Breast epithelium (tissue), 4 donors: Measurements from ENCODE around the gene ZHX3. TPM values are rescaled to one million over a fixed set of nuclear protein-coding genes. Genes with fewer than 3 reads are reported as not detected.
A peak's percentile ranks its signal among the peaks of the same experiment; 100 is the strongest.

ENCODE experiments used
- DNase-seq, 2 donors: peaks; one replicate each; pipeline ENCODE4 v3.0.0-alpha.2; 2019; ENCODE audit warnings: low spot score in 2 of 2
- H3K27ac ChIP-seq, 2 donors: fragments of 200-600 bp; sonication (generic) in 1 of 2; one replicate each; pipeline ENCODE4 v1.5.1; 2016 to 2019; ENCODE audit warnings: mild to moderate bottlenecking in 1 of 2
- H3K27me3 ChIP-seq, 2 donors: fragments of 200-600 bp; sonication (generic) in 1 of 2; one replicate each; pipeline versions ENCODE4 v1.5.1 to v1.6.0; 2017 to 2019; ENCODE audit warnings: control low read depth in 1 of 2, mild to moderate bottlenecking in 1 of 2
- H3K36me3 ChIP-seq: fragments of 200-600 bp; one replicate; pipeline ENCODE4 v1.5.1; 2019
- H3K4me1 ChIP-seq, 2 donors: fragments of 200-600 bp; sonication (generic); one replicate each; pipeline ENCODE4 v1.5.1; 2016 to 2019; ENCODE audit warnings: control low read depth in 1 of 2
- H3K4me3 ChIP-seq, 3 donors: fragments of 200-600 bp; sonication (generic); 1 replicate in 2 of 3; 2 replicates in 1 of 3; pipeline ENCODE4 v1.5.1; 2016 to 2019; ENCODE audit warnings: mild to moderate bottlenecking in 3 of 3, moderate library complexity in 2 of 3
- H3K9me3 ChIP-seq, 2 donors: fragments of 200-600 bp; sonication (generic) in 1 of 2; one replicate each; pipeline ENCODE4 v1.5.1; 2016 to 2019; ENCODE audit warnings: control low read depth in 1 of 2
- POLR2A ChIP-seq: fragments of 450-650 bp; IDR thresholded peaks from one replicate; pipeline ENCODE4 v1.6.1; 2016; ENCODE audit warnings: antibody characterized with exemption, mild to moderate bottlenecking, moderate library complexity
- POLR2AphosphoS5 ChIP-seq, 3 donors: sonication (generic); formaldehyde crosslinking; IDR thresholded peaks; one replicate each; pipeline ENCODE4 v1.6.1; 2017; ENCODE audit warnings: antibody characterized with exemption in 3 of 3
- intact Hi-C: fragments of 100-400 bp; cut with DNase I; formaldehyde crosslinking; loops from one replicate; pipeline ENCODE4 v1.15.1; 2023; ENCODE audit warnings: low total_unique reads
- total RNA-seq, 3 donors: library from RNA; depleted of rRNA; stranded (reverse); fragments of >200 nt; gene quantifications; one replicate each; pipeline ENCODE4 v1.1.0, GENCODE V29; 2016
- TF ChIP-seq, protein P1 (sequence below), 3 donors: fragments of 450-650 bp; IDR thresholded peaks; one replicate each; pipeline ENCODE4 v1.5.1; 2016 to 2017; ENCODE audit warnings: antibody characterized with exemption in 3 of 3, mild to moderate bottlenecking in 3 of 3, moderate library complexity in 3 of 3

ZHX3 gene
- total RNA-seq, 3 donors from 2014 or later, result 34.4 to 35.7 (median 34.6) TPM

DNA sequence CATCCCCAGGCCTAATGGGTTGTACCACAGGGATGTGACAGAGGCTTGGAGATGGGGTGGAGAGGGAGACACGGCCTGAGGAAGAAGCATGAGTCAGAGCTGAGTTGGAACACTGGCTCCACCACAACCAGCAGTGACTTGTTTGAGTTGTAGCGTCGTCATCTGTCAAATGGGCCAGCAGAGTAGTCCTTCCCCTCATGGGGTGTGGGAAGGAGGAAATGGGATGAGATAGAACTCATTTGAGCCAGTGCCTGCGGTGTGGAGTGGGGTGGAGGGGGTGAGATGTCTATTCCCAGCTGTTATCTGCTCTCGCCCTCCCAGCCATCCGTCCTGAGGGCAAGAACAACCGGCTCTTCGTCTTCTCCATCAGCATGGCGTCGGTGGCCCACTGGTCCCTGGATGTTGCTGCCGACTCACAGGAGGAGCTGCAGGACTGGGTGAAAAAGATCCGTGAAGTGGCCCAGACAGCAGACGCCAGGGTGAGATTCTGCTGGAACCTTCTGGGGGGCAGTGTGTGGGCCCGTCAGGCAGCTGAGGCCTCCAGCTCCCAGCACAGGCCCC lies 147.7 kb downstream of the ZHX3 start:
- intact Hi-C loops, result loop anchor here (5.0 to 10.0 kb wide), 2 partner anchors 65 to 167 kb away; no protein-coding TSS in a partner anchor
- peaks cover 4 to 6% of the 10 kb centered on the region in 2 donors for H3K4me1 ChIP-seq
- TF ChIP-seq, protein P1, sequence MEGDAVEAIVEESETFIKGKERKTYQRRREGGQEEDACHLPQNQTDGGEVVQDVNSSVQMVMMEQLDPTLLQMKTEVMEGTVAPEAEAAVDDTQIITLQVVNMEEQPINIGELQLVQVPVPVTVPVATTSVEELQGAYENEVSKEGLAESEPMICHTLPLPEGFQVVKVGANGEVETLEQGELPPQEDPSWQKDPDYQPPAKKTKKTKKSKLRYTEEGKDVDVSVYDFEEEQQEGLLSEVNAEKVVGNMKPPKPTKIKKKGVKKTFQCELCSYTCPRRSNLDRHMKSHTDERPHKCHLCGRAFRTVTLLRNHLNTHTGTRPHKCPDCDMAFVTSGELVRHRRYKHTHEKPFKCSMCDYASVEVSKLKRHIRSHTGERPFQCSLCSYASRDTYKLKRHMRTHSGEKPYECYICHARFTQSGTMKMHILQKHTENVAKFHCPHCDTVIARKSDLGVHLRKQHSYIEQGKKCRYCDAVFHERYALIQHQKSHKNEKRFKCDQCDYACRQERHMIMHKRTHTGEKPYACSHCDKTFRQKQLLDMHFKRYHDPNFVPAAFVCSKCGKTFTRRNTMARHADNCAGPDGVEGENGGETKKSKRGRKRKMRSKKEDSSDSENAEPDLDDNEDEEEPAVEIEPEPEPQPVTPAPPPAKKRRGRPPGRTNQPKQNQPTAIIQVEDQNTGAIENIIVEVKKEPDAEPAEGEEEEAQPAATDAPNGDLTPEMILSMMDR (IDR thresholded peaks at IDR 0.05), result no peak
- no peak for TF ChIP-seq POLR2AphosphoS5 (IDR thresholded peaks at IDR 0.05)
- no peak for TF ChIP-seq POLR2A
- no peak overlapping the region for H3K4me3 ChIP-seq
- H3K27ac ChIP-seq, result peak overlapping the region; percentile 11 to 77
- no peaks in the 10 kb centered on the region for H3K27me3 ChIP-seq
- peak in 1 of 2 donors; percentile 36 for DNase-seq
- peaks cover 15% of the 10 kb centered on the region for H3K36me3 ChIP-seq
- H3K9me3 ChIP-seq, result no peaks in the 10 kb centered on the region

DNA sequence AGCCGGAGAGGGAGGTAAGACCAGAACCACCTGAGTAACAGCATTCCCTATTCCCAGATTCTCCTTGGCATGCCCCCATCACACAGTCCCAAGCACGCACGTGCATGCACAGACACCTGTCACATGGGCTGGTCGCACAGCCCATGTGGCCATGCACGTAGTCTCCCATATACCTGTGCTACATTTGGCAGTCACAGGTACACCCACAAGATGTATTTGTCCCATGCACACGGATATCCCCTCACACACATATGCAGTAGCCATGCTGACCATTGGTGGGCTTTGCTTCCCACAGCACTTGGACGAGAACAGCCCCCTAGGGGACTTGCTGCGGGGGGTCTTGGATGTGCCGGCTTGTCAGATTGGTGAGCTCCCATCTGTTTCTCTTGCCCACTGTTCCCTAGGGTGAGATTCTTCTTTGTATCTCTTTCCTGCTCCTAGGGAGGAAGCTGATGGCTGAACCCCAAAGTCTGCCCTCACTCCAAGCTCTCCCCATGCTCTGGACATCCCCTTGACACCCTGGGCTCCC lies 148.3 kb downstream of the ZHX3 start:
- no peak for TF ChIP-seq POLR2AphosphoS5 (IDR thresholded peaks at IDR 0.05)
- TF ChIP-seq POLR2A, result no peak
- TF ChIP-seq, protein P1 (IDR thresholded peaks at IDR 0.05), result no peak
- no peaks in the 10 kb centered on the region for H3K27me3 ChIP-seq
- intact Hi-C loops, result no loop called here
- no peak overlapping the region for H3K4me3 ChIP-seq
- H3K27ac ChIP-seq, result peak overlapping the region in 1 of 2 donors; percentile 77
- peaks cover 22% of the 10 kb centered on the region for H3K36me3 ChIP-seq
- no peaks in the 10 kb centered on the region for H3K9me3 ChIP-seq
- peak in 1 of 2 donors; percentile 17 for DNase-seq
- H3K4me1 ChIP-seq, result peaks cover 0 to 4% of the 10 kb centered on the region in 2 donors

DNA sequence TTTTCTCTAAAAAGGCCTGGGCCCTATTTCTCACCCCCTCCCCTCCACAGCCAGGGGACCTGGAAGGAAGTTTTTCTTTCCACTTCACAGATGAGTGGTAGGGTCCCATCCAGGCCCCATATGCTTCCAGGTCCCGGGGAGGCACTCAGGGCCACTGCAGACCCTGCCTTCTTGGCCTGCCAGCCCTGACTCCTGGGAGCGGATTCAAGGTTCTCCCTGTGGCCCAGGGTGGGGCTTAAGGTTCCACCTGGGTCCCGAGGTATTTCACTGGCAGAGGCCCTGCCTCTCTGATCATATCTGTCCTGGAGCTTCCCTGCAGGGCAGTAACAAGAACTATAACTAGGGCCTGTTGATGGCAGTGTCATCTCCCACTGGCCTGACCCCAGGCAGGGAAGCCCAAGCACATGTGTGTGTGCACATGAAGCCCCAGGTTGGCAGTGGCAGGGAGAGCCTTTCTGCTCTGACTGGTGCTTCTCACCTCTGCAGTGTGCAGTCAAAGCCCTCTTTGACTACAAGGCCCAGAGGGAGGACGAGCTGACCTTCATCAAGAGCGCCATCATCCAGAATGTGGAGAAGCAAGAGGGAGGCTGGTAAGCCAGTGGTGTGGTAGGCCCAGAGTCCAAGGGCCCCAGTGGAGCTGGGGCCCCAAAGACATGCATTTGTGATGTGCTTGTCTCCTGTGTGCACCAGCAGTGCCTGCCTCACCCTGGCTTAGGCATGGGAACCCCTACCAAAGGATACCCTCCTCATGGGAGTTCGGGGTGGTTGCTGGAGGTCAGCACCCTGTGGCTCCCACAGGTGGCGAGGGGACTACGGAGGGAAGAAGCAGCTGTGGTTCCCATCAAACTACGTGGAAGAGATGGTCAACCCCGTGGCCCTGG lies 149.0 kb downstream of the ZHX3 start:
- intact Hi-C loops, result no loop called here
- Histone ChIP-seq H3K27me3 (no peaks in the 10 kb centered on the region), H3K27ac (peak overlapping the region in 1 of 2 donors; percentile 48), H3K4me3 (no peak overlapping the region), H3K36me3 (peaks cover 24% of the 10 kb centered on the region), H3K4me1 (peaks cover 0 to 4% of the 10 kb centered on the region in 2 donors), H3K9me3 (no peaks in the 10 kb centered on the region)
- DNase-seq, result peak in 1 of 2 donors; percentile 37
- TF ChIP-seq, protein P1 (IDR thresholded peaks at IDR 0.05), result no peak
- TF ChIP-seq POLR2AphosphoS5 (IDR thresholded peaks at IDR 0.05), result no peak
- no peak for TF ChIP-seq POLR2A

DNA sequence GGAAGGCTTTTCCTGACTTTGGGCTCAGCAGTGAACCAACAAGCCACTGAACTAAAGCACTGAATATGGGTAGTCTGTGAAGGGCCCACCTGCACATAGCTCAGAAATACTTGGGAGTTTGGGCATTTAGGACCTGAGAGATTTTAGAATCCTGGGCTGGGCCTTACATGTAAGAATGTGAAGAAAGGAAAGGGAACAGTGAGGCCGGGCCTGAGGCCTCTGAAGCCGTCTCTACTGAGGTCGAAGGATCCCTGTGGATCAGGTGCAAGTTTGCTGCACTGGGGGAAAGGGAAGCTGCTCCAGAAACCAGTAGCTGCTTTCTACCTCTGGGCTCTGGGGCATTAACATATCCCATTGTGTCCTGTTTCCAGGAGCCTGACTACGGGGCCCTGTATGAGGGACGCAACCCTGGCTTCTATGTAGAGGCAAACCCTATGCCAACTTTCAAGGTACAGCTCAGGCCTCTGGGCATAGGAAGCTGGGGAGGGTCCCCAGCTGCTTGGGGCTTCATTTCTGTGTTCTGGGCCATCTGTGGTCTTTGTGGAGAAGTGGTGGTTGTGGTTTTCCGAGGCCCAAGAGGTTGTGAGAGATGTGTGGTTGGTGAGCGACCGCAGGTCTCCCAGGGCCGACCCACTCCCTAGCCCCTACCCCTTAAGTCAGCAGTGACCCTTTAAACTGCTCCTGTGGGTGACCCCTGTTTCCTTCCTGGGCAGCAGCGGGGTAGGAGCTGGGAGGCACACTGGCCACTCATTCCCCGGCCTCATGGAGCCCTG lies 149.9 kb downstream of the ZHX3 start:
- H3K27ac ChIP-seq, result peak overlapping the region in 1 of 2 donors; percentile 48
- H3K4me1 ChIP-seq, result peaks cover 0 to 2% of the 10 kb centered on the region in 2 donors
- no peaks in the 10 kb centered on the region for H3K9me3 ChIP-seq
- H3K36me3 ChIP-seq, result peaks cover 24% of the 10 kb centered on the region
- TF ChIP-seq POLR2AphosphoS5 (IDR thresholded peaks at IDR 0.05), result no peak
- TF ChIP-seq POLR2A, result no peak
- TF ChIP-seq, protein P1 (IDR thresholded peaks at IDR 0.05), result no peak
- peak in 1 of 2 donors; percentile 37 for DNase-seq
- no peak overlapping the region for H3K4me3 ChIP-seq
- intact Hi-C loops, result no loop called here
- H3K27me3 ChIP-seq, result no peaks in the 10 kb centered on the region
